ENCODE measurements around the gene HEXIM1. TPM values are rescaled to one million over a fixed set of nuclear protein-coding genes. Genes with fewer than 3 reads are reported as not detected.

Gene HEXIM1
- total RNA-seq, 4 donors from 2014 or later, result 26.3 to 79.6 (median 36.9) TPM

DNA sequence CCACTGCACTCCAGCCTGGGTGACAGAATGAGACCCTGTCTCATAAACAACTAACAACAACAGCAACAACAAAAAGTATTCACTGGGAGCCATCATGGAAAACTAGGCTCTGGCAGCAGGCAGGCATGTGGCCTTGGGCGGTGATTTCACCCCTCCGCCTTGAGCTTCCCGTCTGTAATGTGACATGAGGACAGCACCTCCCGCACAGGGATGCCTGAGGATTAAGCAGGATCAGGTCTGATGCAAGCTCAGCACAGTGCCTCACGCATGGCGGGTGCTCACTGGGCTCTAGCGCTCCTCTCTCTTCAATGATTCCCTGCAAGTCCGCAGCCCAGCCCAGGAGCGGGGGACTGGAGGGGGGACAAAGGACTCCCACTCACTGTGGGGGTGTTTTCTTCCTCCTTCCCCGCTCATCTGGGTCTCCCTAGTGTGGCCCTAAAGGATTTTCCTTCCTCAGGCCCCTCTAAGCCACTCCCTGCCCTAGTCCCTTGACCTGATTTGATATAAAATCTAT lies 18.8 kb upstream of the HEXIM1 start:
- Histone ChIP-seq H3K4me3 (no peak overlapping the region), H3K27ac (peak overlapping the region; percentile 93 to 100 (median 97)), H3K36me3 (no peaks in the 10 kb centered on the region), H3K9me3 (no peaks in the 10 kb centered on the region), H3K4me1 (peaks cover 61 to 71% of the 10 kb centered on the region in 2 donors), H3K27me3 (no peaks in the 10 kb centered on the region)
- in situ Hi-C loops (cut with MboI; ENCODE audit: low sequenced_read_pairs in 4 of 4) (loop anchor here in 1 of 4 donors (25.0 kb wide), 1 partner anchor 217 kb away; the partner anchor contains the start of gene GFAP), intact Hi-C loops (cut with DNase I; ENCODE audit: low total_unique reads) (loop anchor here (2.0 kb wide), 1 partner anchor 19 kb away; no protein-coding TSS in a partner anchor)
- DNase-seq (peak; percentile 89), ATAC-seq (peak; percentile 61 to 68)
- TF ChIP-seq, protein P1, sequence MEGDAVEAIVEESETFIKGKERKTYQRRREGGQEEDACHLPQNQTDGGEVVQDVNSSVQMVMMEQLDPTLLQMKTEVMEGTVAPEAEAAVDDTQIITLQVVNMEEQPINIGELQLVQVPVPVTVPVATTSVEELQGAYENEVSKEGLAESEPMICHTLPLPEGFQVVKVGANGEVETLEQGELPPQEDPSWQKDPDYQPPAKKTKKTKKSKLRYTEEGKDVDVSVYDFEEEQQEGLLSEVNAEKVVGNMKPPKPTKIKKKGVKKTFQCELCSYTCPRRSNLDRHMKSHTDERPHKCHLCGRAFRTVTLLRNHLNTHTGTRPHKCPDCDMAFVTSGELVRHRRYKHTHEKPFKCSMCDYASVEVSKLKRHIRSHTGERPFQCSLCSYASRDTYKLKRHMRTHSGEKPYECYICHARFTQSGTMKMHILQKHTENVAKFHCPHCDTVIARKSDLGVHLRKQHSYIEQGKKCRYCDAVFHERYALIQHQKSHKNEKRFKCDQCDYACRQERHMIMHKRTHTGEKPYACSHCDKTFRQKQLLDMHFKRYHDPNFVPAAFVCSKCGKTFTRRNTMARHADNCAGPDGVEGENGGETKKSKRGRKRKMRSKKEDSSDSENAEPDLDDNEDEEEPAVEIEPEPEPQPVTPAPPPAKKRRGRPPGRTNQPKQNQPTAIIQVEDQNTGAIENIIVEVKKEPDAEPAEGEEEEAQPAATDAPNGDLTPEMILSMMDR (IDR thresholded peaks at IDR 0.05 in 4 of 5, conservative IDR thresholded peaks at IDR 0.05 in 1 of 5), result no peak
- TF ChIP-seq POLR2A (IDR thresholded peaks at IDR 0.05), result no peak

DNA sequence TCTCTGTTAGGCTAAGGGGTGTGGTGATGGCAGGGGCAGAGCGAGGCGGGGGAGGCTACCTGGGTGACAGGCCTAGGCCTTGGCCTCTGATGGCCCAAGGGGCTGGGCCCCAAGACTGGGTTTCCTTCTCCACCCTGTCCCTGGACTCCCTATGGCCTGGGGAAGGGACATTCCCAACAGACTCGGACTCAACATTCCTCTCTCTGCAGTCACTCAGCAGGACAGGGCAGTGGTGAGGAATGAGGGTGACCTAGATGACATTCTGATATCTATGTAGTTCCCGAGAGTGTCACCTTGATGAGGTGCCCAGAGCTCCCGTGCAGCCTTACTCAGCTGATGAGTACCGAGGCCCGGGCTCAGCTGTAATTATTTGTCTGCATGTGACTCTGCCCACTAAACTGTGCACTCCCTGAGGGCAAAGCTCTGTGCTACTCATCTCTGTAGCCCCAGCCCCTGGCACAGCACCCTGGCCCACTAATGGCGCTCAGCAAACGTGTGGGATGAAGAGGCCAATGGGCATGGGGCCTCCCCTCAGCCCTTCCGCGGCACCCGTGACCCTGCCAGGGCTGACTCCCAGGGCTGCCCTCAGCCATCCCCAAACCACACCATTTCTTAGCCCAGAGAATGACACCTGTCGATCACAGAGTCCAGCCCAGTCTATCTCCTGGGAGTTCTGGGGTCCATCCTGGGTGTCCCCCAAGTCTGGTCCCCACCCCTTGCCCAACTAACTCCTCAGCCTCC lies 18.2 kb upstream of the HEXIM1 start:
- no peak for TF ChIP-seq POLR2A (IDR thresholded peaks at IDR 0.05)
- TF ChIP-seq, protein P1 (IDR thresholded peaks at IDR 0.05 in 4 of 5, conservative IDR thresholded peaks at IDR 0.05 in 1 of 5), result no peak
- DNase-seq, result peak; percentile 48 to 53
- H3K36me3 ChIP-seq, result no peaks in the 10 kb centered on the region
- H3K9me3 ChIP-seq, result no peaks in the 10 kb centered on the region
- H3K27me3 ChIP-seq, result no peaks in the 10 kb centered on the region
- H3K27ac ChIP-seq, result peak overlapping the region; percentile 93 to 100 (median 97)
- peak; percentile 7 to 14 for ATAC-seq
- intact Hi-C loops (cut with DNase I; ENCODE audit: low total_unique reads) (loop anchor here (2.0 to 5.0 kb wide), 2 partner anchors 19 to 108 kb away; no protein-coding TSS in a partner anchor), in situ Hi-C loops (cut with MboI; ENCODE audit: low sequenced_read_pairs in 4 of 4) (loop anchor here in 2 of 4 donors (10.0 to 25.0 kb wide), 3 partner anchors 65 to 218 kb away; partner anchors contain the start of gene GFAP (in 2 of the 2))
- no peak overlapping the region for H3K4me3 ChIP-seq
- peaks cover 54 to 64% of the 10 kb centered on the region in 2 donors for H3K4me1 ChIP-seq

DNA sequence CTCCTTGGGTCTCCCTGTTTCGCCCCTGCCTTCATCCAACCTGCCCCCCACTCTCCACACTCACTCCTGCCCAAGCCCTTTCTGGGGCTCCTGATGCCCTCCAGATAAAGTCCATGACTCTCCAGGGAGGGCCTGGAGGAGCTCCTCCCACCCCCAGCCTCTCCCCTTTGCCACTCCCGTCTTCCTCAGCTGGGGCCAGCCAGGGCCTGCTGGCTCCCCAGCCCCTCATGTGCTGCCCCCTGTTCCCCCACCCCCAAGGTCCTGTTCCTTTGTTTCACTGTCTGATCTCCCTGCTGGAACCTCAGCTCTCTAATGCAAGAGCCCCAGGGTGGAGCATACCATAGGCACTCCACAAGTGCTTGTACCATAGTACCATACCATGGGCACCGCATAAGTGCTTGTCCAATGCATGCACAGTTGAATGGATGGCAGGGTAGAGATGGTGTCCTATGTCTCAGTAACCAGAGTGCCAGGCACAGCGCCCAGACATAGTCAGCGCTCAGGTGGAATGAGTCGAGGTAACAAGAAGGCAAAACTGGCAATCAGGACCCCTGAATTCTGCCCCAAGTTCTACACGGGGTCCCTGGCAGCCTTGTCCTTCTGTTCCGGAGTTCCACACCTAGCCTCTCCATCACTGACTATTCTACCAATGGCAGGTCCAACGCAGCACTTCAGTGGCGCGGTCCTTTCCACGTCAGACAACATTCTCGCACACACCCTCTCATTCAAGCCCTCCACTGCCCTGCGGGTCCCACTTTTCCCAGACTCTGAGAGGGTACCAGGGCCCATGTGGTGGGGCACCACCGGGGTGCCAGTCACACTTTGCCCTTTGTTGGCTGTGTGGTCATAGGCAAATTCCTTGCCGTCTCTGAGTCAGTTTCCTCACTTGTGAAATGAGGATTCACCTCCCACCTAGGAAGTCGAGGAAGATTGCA lies 17.3 kb upstream of the HEXIM1 start:
- ATAC-seq (no peak), DNase-seq (peak in 1 of 2 donors; percentile 58)
- no peaks in the 10 kb centered on the region for H3K9me3 ChIP-seq
- TF ChIP-seq, protein P1 (IDR thresholded peaks at IDR 0.05 in 4 of 5, conservative IDR thresholded peaks at IDR 0.05 in 1 of 5), result no peak
- TF ChIP-seq POLR2A (IDR thresholded peaks at IDR 0.05), result no peak
- peak overlapping the region; percentile 93 to 100 (median 97) for H3K27ac ChIP-seq
- no peaks in the 10 kb centered on the region for H3K36me3 ChIP-seq
- peaks cover 57 to 65% of the 10 kb centered on the region in 2 donors for H3K4me1 ChIP-seq
- in situ Hi-C loops (cut with MboI; ENCODE audit: low sequenced_read_pairs in 4 of 4), result loop anchor here in 2 of 4 donors (10.0 to 25.0 kb wide), 3 partner anchors 64 to 219 kb away; partner anchors contain the start of gene GFAP (in 2 of the 2)
- intact Hi-C loops (cut with DNase I; ENCODE audit: low total_unique reads), result loop anchor here (5.0 kb wide), 1 partner anchor 109 kb away; no protein-coding TSS in a partner anchor
- no peaks in the 10 kb centered on the region for H3K27me3 ChIP-seq
- peak overlapping the region; percentile 72 to 98 (median 94) for H3K4me3 ChIP-seq

All from gastrocnemius medialis (tissue), 4 donors.